PFSK-1 (cell line): ENCODE data around the gene GP1BB.

Source experiments
- POLR2AphosphoS5 ChIP-seq: IDR thresholded peaks from 2 replicates; pipeline ENCODE4 v1.6.1; 2012; ENCODE audit warnings: low read depth, mild to moderate bottlenecking, control low read depth, low read length, moderate library complexity
- REST ChIP-seq, 2 experiments: IDR thresholded peaks; 2 replicates each; pipeline versions ENCODE4 v1.6.1 to v1.8.0; 2011 to 2012; ENCODE audit warnings: low read depth in 2 of 2, low read length in 2 of 2, control low read depth in 1 of 2, inconsistent platforms in 1 of 2, mild to moderate bottlenecking in 1 of 2, moderate library complexity in 1 of 2; ENCODE audit not compliant: insufficient read depth in 1 of 2
- SIN3A ChIP-seq: IDR thresholded peaks from 2 replicates; pipeline ENCODE4 v1.6.1; 2012; ENCODE audit warnings: mild to moderate bottlenecking, low read length, moderate library complexity, borderline replicate concordance; ENCODE audit not compliant: insufficient read depth
- TAF1 ChIP-seq: IDR thresholded peaks from 2 replicates; pipeline ENCODE4 v1.6.1; 2012; ENCODE audit warnings: low read length, control low read depth, borderline replicate concordance; ENCODE audit not compliant: insufficient read depth

GRCh38 chr22:19772673-19773469 is 49.5 kb downstream of the GP1BB start:
- TF ChIP-seq TAF1, result no peak
- TF ChIP-seq SIN3A, result no peak
- TF ChIP-seq REST (IDR thresholded peaks at IDR 0.05; ENCODE audit: insufficient read depth in 1 of 2, low read depth in 2 of 2, low read length in 2 of 2), result no peak
- TF ChIP-seq POLR2AphosphoS5, result no peak
